ENCODE results near the gene CPB1.

DNA sequence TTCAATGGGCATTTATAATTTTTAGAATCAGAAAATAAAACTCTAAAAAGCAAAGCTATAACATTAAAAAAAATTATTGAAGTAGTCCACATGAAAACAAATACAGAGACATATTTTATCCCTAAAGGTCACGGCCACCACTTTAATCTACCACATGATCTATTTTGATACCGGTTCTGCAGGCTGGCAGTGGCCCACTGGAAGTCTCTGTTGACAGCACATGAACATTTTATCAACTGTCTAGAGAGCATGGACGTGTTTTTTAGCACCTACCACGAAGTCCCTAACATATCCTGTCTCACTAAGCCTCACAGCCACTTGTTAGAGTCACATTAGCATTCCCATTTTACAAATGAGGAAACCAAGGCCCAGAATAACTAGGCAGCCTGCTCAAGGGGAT is 35.7 kb downstream of the CPB1 start:
- TF ChIP-seq POLR2A (IDR thresholded peaks at IDR 0.05) (no peak), EP300 (IDR thresholded peaks at IDR 0.05) (no peak), POLR2AphosphoS5 (IDR thresholded peaks at IDR 0.05) (no peak)
- TF ChIP-seq, protein P1, sequence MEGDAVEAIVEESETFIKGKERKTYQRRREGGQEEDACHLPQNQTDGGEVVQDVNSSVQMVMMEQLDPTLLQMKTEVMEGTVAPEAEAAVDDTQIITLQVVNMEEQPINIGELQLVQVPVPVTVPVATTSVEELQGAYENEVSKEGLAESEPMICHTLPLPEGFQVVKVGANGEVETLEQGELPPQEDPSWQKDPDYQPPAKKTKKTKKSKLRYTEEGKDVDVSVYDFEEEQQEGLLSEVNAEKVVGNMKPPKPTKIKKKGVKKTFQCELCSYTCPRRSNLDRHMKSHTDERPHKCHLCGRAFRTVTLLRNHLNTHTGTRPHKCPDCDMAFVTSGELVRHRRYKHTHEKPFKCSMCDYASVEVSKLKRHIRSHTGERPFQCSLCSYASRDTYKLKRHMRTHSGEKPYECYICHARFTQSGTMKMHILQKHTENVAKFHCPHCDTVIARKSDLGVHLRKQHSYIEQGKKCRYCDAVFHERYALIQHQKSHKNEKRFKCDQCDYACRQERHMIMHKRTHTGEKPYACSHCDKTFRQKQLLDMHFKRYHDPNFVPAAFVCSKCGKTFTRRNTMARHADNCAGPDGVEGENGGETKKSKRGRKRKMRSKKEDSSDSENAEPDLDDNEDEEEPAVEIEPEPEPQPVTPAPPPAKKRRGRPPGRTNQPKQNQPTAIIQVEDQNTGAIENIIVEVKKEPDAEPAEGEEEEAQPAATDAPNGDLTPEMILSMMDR (IDR thresholded peaks at IDR 0.05): no peak
